K562 (cell line): ENCODE measurements around the gene HSD11B1. TPM values are rescaled to one million over a fixed set of nuclear protein-coding genes. Genes with fewer than 3 reads are reported as not detected.

Source experiments
- ATAC-seq: fragments of 200-7000 bp; cut with Tn5 transposase; 3 replicates; pipeline ENCODE4 v1.9.1; 2020; ENCODE audit warnings: moderate library complexity
- BruUV-seq: library from RNA; stranded (reverse); fragments of 400-500 nt; replicated peaks from 2 replicates; lab custom pipeline; 2021; lab: Mats Ljungman, UMichigan
- CTCF ChIA-PET: fragments of 300-600 bp; formaldehyde crosslinking; extraction: SDS; loops from one replicate; lab custom pipeline; 2021; ENCODE audit warnings: low intra/inter-chr PET ratio; lab: Yijun Ruan, JAX
- POLR2A ChIA-PET: fragments of 300-600, 350-650 bp; sonication (Branson Sonifier 250); formaldehyde crosslinking; extraction: SDS; loops from one replicate; lab custom pipeline; 2021; ENCODE audit warnings: antibody characterized with exemption, inconsistent platforms; lab: Yijun Ruan, JAX
- DNase-seq, 4 experiments: peaks; one replicate each; pipeline versions ENCODE4 v3.0.0 to v3.0.0-alpha.2; 2011 to 2018; ENCODE audit warnings: low spot score in 3 of 4, mixed read lengths in 3 of 4; ENCODE audit errors: extremely low read depth in 1 of 4
- FAIRE-seq: peaks from 2 replicates; lab custom pipeline; 2011; peaks lifted over from hg19 to GRCh38; lab: Jason Lieb, UNC
- H2AFZ ChIP-seq: 2 replicates; pipeline ENCODE4 v1.6.0; 2011; ENCODE audit warnings: low read depth, low read length, control low read depth, inconsistent platforms
- H3K27ac ChIP-seq: fragments of 200-600 bp; 3 replicates; pipeline ENCODE4 v1.8.0; 2011; ENCODE audit warnings: low read depth, mild to moderate bottlenecking, control low read depth, inconsistent platforms, low read length, moderate library complexity, mixed read lengths; ENCODE audit errors: extremely low read depth
- H3K27me3 ChIP-seq, 2 experiments: fragments of 300-600 bp in 1 of 2; 2 replicates in 1 of 2; 3 replicates in 1 of 2; pipeline versions ENCODE4 v1.6.0 to v1.8.0; 2011; ENCODE audit warnings: inconsistent platforms in 2 of 2, low read length in 2 of 2, mild to moderate bottlenecking in 1 of 2, mixed read lengths in 1 of 2, moderate library complexity in 1 of 2; ENCODE audit not compliant: control insufficient read depth in 2 of 2, insufficient read depth in 2 of 2
- H3K36me3 ChIP-seq: fragments of 300-600 bp; 3 replicates; pipeline ENCODE4 v1.8.0; 2011; ENCODE audit warnings: mild to moderate bottlenecking, low read length, inconsistent platforms; ENCODE audit not compliant: control insufficient read depth, insufficient read depth
- H3K4me1 ChIP-seq, 2 experiments: fragments of 200-600 bp in 1 of 2; replicated peaks in 1 of 2; 2 replicates in 1 of 2; 3 replicates in 1 of 2; pipeline versions ENCODE4 v1.5.1 to v1.8.0; 2011; ENCODE audit warnings: inconsistent platforms in 2 of 2, low read length in 2 of 2, mild to moderate bottlenecking in 1 of 2, mixed read lengths in 1 of 2, moderate library complexity in 1 of 2; ENCODE audit not compliant: control insufficient read depth in 2 of 2, insufficient read depth in 2 of 2
- H3K4me2 ChIP-seq: 2 replicates; pipeline ENCODE4 v1.6.1; 2011; ENCODE audit warnings: low read length, control low read depth, inconsistent platforms, mixed read lengths; ENCODE audit not compliant: insufficient read depth
- H3K4me3 ChIP-seq: fragments of 200-600 bp; sonication (generic), shearing (Covaris generic); 2 replicates; pipeline ENCODE4 v1.5.1; 2016; ENCODE audit warnings: control low read depth, inconsistent platforms
- H3K79me2 ChIP-seq: fragments of 200-600 bp; 3 replicates; pipeline ENCODE4 v1.8.0; 2011; ENCODE audit warnings: low read length, inconsistent platforms; ENCODE audit not compliant: control insufficient read depth, insufficient read depth
- H3K9ac ChIP-seq, 2 experiments: 2 replicates each; pipeline versions ENCODE4 v1.6.0 to v1.6.1; 2011; ENCODE audit warnings: low read depth in 2 of 2, low read length in 2 of 2, control low read depth in 1 of 2, inconsistent platforms in 1 of 2, mild to moderate bottlenecking in 1 of 2, mixed read lengths in 1 of 2; ENCODE audit not compliant: insufficient read depth in 1 of 2
- H3K9me1 ChIP-seq: one replicate; pipeline ENCODE4 v1.6.0; 2011; ENCODE audit warnings: inconsistent platforms, mild to moderate bottlenecking, low read length, moderate library complexity; ENCODE audit not compliant: control insufficient read depth, insufficient read depth
- H3K9me3 ChIP-seq: replicated peaks from 2 replicates; pipeline ENCODE4 v1.5.1; 2011; ENCODE audit warnings: low read depth, low read length, inconsistent platforms; ENCODE audit not compliant: control insufficient read depth, insufficient read depth
- H4K20me1 ChIP-seq: replicated peaks from 2 replicates; pipeline ENCODE4 v1.6.1; 2011; ENCODE audit warnings: low read length, inconsistent platforms, mixed read lengths; ENCODE audit not compliant: control insufficient read depth, insufficient read depth
- FOXA1 ChIP-seq: fragments of 450-650 bp; IDR thresholded peaks from 2 replicates; pipeline ENCODE4 v1.6.1; 2016; ENCODE audit warnings: mild to moderate bottlenecking, borderline replicate concordance
- HES1 ChIP-seq: fragments of 450-650 bp; IDR thresholded peaks from 2 replicates; pipeline ENCODE4 v1.6.1; 2016; ENCODE audit warnings: low read depth, mild to moderate bottlenecking, moderate library complexity
- POLR3A ChIP-seq: IDR thresholded peaks from 2 replicates; pipeline ENCODE4 v1.6.1; 2011; ENCODE audit warnings: borderline replicate concordance, mild to moderate bottlenecking, moderate library complexity; ENCODE audit not compliant: insufficient read length, insufficient read depth; ENCODE audit errors: extremely low read depth
- RBFOX2 ChIP-seq: fragments of 200-400 bp; formaldehyde crosslinking; IDR thresholded peaks from 2 replicates; pipeline ENCODE4 v1.6.1; 2017; ENCODE audit warnings: low read depth, mild to moderate bottlenecking, low read length, moderate library complexity
- THRB ChIP-seq: fragments of 450-650 bp; formaldehyde crosslinking; conservative IDR thresholded peaks from 2 replicates; pipeline ENCODE4 v1.4.0; 2022; ENCODE audit warnings: mild to moderate bottlenecking, missing genetic modification characterization
- U2AF2 ChIP-seq: fragments of 200-400 bp; formaldehyde crosslinking; optimal IDR thresholded peaks from 2 replicates; pipeline ENCODE3; 2017; ENCODE audit warnings: low read depth, mild to moderate bottlenecking, low read length
- ZBTB1 ChIP-seq: sonication (generic); formaldehyde crosslinking; IDR thresholded peaks from 2 replicates; pipeline ENCODE4 v1.8.1; 2023; ENCODE audit warnings: missing genetic modification reagents, low read depth, mild to moderate bottlenecking, borderline replicate concordance
- ZEB2 ChIP-seq: fragments of 450-650 bp; IDR thresholded peaks from 2 replicates; pipeline ENCODE4 v1.6.1; 2016
- ZFP1 ChIP-seq: fragments of 450-650 bp; formaldehyde crosslinking; IDR thresholded peaks from 2 replicates; pipeline ENCODE4 v1.4.0; 2020; ENCODE audit warnings: mild to moderate bottlenecking, mixed read lengths
- ZFPM2 ChIP-seq: fragments of 250-450 bp; sonication (Bioruptor Pico); IDR thresholded peaks from 2 replicates; pipeline ENCODE4 v1.5.1; 2022; ENCODE audit warnings: mild to moderate bottlenecking
- ZNF274 ChIP-seq: IDR thresholded peaks from 2 replicates; pipeline ENCODE4 v1.6.1; 2011; ENCODE audit warnings: low read depth, mild to moderate bottlenecking, low read length, moderate library complexity, borderline replicate concordance
- ZNF740 ChIP-seq, 3 experiments: fragments of 200-800 bp in 1 of 3; sonication (Bioruptor generic) in 1 of 3; sonication (generic) in 1 of 3; formaldehyde crosslinking in 1 of 3; IDR thresholded peaks; 2 replicates each; pipeline versions ENCODE4 v1.6.1 to v1.8.0; 2016 to 2022; ENCODE audit warnings: mild to moderate bottlenecking in 2 of 3, missing compliant biosample characterization in 2 of 3, missing genetic modification characterization in 2 of 3, missing genetic modification reagents in 1 of 3
- WGBS: fragments of 100-300 bp; shearing (Covaris generic); methylation state at CpG from one replicate; pipeline ENCODE4 v1.1.6; 2016; ENCODE audit warnings: low coverage, mixed read lengths; ENCODE audit not compliant: insufficient coverage; ENCODE audit errors: missing lambda C conversion rate; 5-methylcytosine and 5-hydroxymethylcytosine counted together
- in situ Hi-C: fragments of 300-500 bp; cut with MboI; formaldehyde crosslinking; loops from 4 replicates; pipeline ENCODE4 v1.15.0; 2018; ENCODE audit warnings: inconsistent platforms, mixed read lengths
- intact Hi-C: fragments of 100-400 bp; cut with micrococcal nuclease; formaldehyde crosslinking; loops from 2 replicates; pipeline ENCODE4 v1.14.2; 2022
- polyA plus RNA-seq, 8 experiments: library from polyadenylated mRNA; depleted of rRNA in 4 of 8; stranded (reverse) in 5 of 8; unstranded in 3 of 8; fragments of >200 nt; fragmentation: Nextera tagmentation in 2 of 8; fragmentation: Illumina TruSeq in 1 of 8; extraction: Ambion mirVana in 2 of 8; extraction: Trizol in 1 of 8; gene quantifications; 2 replicates each; pipeline versions ENCODE4 v1.2.1 to v1.2.3, GENCODE V29; 2011 to 2014; ENCODE audit warnings: inconsistent platforms in 1 of 8, missing spikeins in 1 of 8
- total RNA-seq, 7 experiments: library from RNA; depleted of rRNA in 6 of 7; stranded (reverse); fragments of >200 nt in 6 of 7; fragmentation: Illumina TruSeq in 2 of 7; extraction: Trizol in 2 of 7; gene quantifications; 2 replicates each; pipeline versions ENCODE4 v1.2.1 to v1.2.3, GENCODE V29; 2011 to 2021; ENCODE audit warnings: low replicate concordance in 1 of 7

HSD11B1 gene
- total and polyA plus RNA-seq, 9 of the 15 experiments (the other 6 are each of a cell fraction or from before 2014, with no cell fraction given), result 0.04 to 0.16 TPM; not detected in 7

GRCh38 chr1:209702832-209703231 lies 1.8 kb upstream of the HSD11B1 start:
- Histone ChIP-seq H3K9me1 (no peaks in the 10 kb centered on the region), H3K4me3 (no peak overlapping the region), H3K36me3 (no peaks in the 10 kb centered on the region), H2AFZ (no peak overlapping the region), H3K27me3 (peaks cover 0 to 4% of the 10 kb centered on the region in 2 experiments; a peak in 2 of 5 replicates), H3K4me2 (no peak overlapping the region), H3K27ac (no peak overlapping the region), H3K79me2 (no peaks in the 10 kb centered on the region), H3K9me3 (no peaks in the 10 kb centered on the region), H3K9ac (no peak overlapping the region), H3K4me1 (no peaks in the 10 kb centered on the region), H4K20me1 (no peaks in the 10 kb centered on the region)
- in situ Hi-C loops, result no loop called here
- TF ChIP-seq ZFPM2 (CRISPR knock-in tag), result no peak
- TF ChIP-seq ZNF740 (CRISPR knock-in tag; IDR thresholded peaks at IDR 0.05), result no peak
- TF ChIP-seq ZNF740 (tag; IDR thresholded peaks at IDR 0.05), result no peak
- 0% methylated on average over 1 of the region's 1 CpG for WGBS
- no peak for DNase-seq
- ChIA-PET POLR2A (interaction anchor here (0.9 kb wide), 1 partner anchor 24 kb away, joined by 3 read pairs; no protein-coding TSS in a partner anchor), CTCF (no interaction called here)
- FAIRE-seq, result no peak
- no TSS peak for BruUV-seq
- ATAC-seq, result no peak
- intact Hi-C loops, result no loop called here

GRCh38 chr1:209703834-209704504 lies 677 bp upstream of the HSD11B1 start:
- no TSS peak for BruUV-seq
- no peak for TF ChIP-seq ZBTB1 (CRISPR knock-in tag)
- no peak for TF ChIP-seq THRB (CRISPR knock-in tag)
- no peak for TF ChIP-seq ZNF274
- TF ChIP-seq FOXA1, result no peak
- no peak for TF ChIP-seq POLR3A
- TF ChIP-seq ZEB2, result no peak
- no peak for TF ChIP-seq RBFOX2
- TF ChIP-seq HES1, result no peak
- no peak for TF ChIP-seq U2AF2
- no peak for TF ChIP-seq ZFP1

More at GRCh38 chr1:209703834-209704504, 677 bp upstream of the HSD11B1 start:
- POLR2A ChIA-PET, result interaction anchor here (0.8 kb wide), 1 partner anchor 30 kb away, joined by 3 read pairs; no protein-coding TSS in a partner anchor
- Histone ChIP-seq H4K20me1 (no peaks in the 10 kb centered on the region), H3K36me3 (no peaks in the 10 kb centered on the region), H3K4me3 (no peak overlapping the region), H3K79me2 (no peaks in the 10 kb centered on the region), H3K27me3 (peaks cover 3 to 8% of the 10 kb centered on the region in 2 experiments; a peak in 3 of 5 replicates), H2AFZ (no peak overlapping the region), H3K9me3 (no peaks in the 10 kb centered on the region), H3K4me1 (no peaks in the 10 kb centered on the region), H3K4me2 (no peak overlapping the region), H3K9me1 (no peaks in the 10 kb centered on the region), H3K9ac (no peak overlapping the region), H3K27ac (no peak overlapping the region)
- CTCF ChIA-PET, result no interaction called here
- in situ Hi-C loops, result no loop called here
- intact Hi-C loops, result no loop called here
- DNase-seq (no peak), ATAC-seq (no peak), FAIRE-seq (no peak)
- WGBS, result 1% methylated on average over 6 of the region's 6 CpGs
